ENCODE measurements around the gene CNKSR1.
A peak's percentile ranks its signal among the peaks of the same experiment; 100 is the strongest.

CNKSR1 gene

GRCh38 chr1:26161415-26162219 lies 15.7 kb upstream of the CNKSR1 start:
- DNase-seq, result peak; percentile 49

DNA sequence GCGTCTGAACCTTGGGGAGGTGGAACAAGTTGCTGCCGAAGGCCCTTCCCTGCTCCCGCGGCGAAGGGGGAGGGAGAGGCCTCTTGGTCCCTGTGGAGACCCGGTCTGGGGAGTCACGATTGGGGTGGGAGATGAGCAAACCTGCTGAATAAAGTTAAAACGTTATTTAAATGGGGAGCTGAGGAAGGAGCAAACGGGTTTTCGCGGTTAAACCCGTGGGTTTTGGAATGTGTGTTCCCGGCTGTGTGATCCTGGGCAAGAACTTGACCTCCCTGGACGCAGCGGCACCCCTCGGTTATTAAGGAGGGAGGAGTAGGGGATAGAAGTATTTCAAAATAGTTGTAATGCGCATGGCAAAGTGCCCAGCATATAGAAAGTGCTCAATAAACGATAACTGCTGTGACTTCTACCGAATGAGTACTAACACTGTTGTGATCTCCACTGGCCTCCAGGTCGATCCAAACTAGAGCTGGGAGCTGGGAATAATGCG lies 15.0 kb upstream of the CNKSR1 start:
- DNase-seq, result no peak

GRCh38 chr1:26163684-26164035 lies 13.6 kb upstream of the CNKSR1 start:
- DNase-seq, result no peak

GRCh38 chr1:26164036-26164860 lies 13.0 kb upstream of the CNKSR1 start:
- peak; percentile 68 for DNase-seq

DNA sequence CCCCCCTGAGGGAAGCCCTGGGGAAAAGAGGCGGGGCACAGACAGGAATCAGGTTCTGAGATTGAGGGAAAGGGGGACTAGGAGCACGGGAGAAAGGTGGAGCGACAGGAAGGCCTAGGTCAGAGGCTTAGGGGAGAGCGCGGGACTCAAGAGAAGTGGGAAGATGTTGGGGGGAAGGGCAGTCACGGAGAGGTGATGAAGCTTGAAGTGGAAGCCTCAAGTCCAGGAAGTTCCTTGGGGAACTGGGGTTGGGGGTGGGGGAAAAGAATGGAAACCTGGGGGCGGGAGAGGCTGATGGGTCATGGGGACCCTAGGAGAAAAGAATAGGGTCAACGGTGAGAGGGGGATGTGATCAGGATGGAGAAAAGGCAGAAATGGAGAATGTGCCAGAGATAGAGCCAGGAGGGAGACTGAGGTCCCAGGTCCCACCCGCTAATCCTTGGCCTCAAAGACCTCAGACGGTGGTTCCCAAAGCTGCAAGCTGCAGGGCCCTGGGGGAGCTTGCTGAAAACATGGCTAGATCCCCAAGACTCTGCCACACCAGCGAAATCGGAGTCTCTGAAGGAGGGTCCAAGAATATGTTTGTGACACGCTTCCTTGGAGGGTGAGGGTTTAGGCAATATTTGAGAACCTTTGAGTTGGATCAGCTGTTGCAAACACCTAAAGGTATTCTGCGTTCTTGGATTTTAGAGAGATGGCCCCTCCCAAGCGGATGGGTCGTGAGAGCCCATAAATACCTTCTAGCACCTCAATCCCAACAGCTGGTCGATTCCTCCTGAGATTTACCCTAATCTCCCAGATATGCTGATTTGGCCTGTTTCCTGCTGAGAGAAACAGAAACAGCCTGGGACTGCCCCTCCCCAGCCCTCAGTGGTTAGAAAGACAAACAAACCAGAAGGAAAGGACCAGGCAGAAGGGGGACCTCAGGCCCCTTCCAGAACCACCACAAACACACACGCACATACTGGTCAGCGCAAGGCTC lies 12.1 kb upstream of the CNKSR1 start:
- no peak for DNase-seq

- no peak for DNase-seq
Observed at GRCh38 chr1:26166719-26167281, 10.5 kb upstream of the CNKSR1 start.

GRCh38 chr1:26168410-26169197 lies 8.7 kb upstream of the CNKSR1 start, which contains the start of gene C1orf232:
Gene C1orf232, minus strand, starts transcription at chr1:26168963. Its CDS starts 464 bp downstream, at chr1:26168499.
- DNase-seq, result no peak

- no peak for DNase-seq
Observed at GRCh38 chr1:26169198-26169554, 8.1 kb upstream of the CNKSR1 start.

DNA sequence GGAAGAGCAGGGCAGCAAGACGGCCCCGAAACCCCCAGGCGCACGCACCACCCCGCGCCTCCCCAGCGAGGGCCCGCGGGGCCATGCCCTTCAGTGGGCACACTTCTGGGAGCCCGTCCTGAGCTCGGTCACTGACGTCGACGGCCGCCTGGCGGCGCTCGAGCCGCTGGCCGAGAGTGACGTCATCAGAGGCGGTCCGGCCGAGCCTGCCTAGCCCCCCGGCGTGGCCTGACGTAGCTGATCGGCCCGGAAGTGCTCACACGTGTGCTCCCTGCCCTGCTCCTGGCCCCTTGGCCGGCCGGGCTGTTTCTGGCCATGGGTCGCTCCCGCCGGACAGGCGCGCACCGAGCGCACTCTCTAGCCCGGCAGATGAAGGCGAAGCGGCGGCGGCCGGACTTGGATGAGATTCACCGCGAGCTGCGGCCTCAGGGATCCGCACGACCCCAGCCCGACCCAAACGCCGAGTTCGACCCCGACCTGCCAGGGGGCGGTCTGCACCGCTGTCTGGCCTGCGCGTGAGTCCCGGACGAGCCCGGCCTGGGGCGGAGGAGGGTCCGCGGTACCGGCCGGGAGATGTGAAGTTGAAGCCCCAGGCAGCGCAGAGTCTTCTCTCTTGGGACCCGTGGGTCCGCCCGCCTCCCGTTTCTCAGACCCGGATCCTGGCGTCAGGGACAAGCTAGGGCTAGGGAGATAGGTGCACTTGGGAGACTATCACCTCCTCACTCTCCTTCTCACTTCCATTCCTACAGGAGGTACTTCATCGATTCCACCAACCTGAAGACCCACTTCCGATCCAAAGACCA lies 7.4 kb upstream of the CNKSR1 start, which contains the start of gene ZNF593:
ZNF593 (plus strand) TSS at position 240 of the 803 bp plus-strand sequence; CDS start at position 316, 76 bp downstream.
- peak; percentile 88 for DNase-seq

DNA sequence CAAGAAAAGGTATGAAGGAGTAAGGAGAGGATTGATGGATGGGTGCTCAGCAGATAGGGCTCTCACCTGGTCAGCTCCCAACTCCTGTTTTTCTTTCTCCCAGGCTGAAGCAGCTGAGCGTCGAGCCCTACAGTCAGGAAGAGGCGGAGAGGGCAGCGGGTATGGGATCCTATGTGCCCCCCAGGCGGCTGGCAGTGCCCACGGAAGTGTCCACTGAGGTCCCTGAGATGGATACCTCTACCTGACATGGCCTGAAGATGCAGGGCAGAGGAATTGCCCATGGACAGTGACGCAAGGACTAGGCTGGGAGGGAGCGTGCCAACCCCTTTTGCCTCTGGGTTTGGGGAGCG lies 6.8 kb upstream of the CNKSR1 start:
- no peak for DNase-seq

DNA sequence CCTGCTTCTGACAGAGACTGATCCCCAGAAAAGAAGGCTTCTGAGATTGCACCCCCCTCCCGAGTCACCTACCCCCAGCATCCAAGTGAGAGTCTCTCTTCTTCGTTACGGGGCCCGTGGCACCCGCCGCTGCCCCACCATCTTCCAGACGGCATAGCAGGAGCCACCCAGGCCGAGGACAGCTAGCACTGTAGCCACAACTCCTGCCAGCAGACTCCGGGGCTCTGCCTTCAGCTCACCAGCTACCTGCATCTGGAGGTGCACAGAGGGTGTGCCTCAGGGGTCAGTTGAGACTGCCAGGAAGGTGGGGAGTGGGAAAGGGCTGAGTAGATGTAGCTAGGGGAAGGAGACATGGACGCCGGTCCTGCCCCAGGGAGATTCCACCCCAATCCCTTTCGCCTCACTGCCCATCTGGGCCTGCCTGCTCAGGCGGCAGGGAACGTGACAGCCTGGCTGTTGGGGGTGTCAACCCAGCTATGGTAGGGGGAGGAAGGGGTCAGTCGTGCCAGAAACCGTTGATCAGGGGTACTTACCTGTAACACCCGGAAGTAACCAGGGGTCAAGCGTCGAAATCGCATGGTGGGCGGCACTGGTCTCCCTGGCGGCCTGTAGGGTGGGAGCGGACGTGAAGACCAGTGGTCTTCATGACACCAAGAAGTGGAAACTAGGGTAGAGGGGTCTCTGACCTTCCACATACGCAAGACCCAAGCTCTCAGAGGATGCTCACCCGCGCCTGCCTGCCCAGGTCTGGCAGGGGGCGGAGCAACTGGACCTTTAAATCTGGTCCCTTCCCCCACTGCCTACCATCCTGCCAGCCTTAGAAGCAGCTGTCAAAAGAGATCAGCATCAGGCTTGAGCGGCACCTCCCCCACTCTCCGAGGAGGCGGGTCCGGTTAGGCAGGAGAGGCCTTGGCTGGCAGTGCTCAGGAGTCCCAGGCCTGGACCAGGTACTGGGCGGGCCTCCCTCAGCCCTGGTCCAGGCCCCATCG lies 5.9 kb upstream of the CNKSR1 start, which contains the start of gene ZNF593OS:
ZNF593OS (minus strand) TSS at position 749 of the 989 bp plus-strand sequence; CDS start at position 578, 171 bp downstream.
- DNase-seq, result no peak

DNA sequence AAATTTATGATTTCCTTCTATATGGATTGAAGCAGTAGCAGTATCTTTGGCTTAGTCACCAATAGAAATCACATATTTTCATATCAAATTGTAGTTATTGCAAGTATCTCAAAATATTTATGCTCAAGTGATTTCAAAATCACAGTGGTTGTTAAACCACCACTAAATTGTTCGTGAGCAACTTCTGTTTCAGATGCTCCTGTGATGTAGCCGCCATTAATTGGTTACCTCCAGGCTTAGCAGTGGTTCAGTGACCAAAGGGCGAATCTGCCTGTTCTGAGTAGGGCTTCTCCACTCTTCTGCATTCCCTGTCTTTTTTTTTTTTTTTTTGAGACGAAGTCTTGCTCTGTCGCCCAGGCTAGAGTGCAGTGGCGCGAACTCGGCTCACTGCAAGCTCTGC lies 1.9 kb upstream of the CNKSR1 start:
- DNase-seq, result no peak

GRCh38 chr1:26180010-26180506 lies 2.8 kb downstream of the CNKSR1 start:
- DNase-seq, result no peak

GRCh38 chr1:26181586-26182382 lies 4.5 kb downstream of the CNKSR1 start:
- DNase-seq, result no peak

- DNase-seq, result no peak
Observed at GRCh38 chr1:26182383-26182696, 5.0 kb downstream of the CNKSR1 start.

- DNase-seq, result no peak
Observed at GRCh38 chr1:26184086-26184485, 6.8 kb downstream of the CNKSR1 start.

DNA sequence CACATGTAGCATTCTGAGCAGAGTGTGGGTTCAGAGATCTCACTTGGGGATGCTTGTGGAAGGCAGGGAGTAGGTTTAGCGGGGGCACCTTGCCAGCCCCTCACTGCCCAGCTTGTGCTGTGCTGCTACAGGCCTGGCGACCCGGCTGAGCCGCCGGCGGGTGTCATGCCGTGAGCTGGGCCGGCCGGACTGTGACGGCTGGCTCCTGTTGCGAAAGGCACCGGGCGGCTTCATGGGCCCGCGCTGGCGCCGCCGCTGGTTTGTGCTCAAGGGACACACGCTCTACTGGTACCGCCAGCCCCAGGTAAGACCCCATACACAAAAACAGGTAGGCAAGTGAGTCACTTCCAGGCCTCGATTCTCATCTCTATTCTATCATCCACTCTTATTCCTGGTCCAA lies 7.6 kb downstream of the CNKSR1 start:
- DNase-seq, result no peak

DNA sequence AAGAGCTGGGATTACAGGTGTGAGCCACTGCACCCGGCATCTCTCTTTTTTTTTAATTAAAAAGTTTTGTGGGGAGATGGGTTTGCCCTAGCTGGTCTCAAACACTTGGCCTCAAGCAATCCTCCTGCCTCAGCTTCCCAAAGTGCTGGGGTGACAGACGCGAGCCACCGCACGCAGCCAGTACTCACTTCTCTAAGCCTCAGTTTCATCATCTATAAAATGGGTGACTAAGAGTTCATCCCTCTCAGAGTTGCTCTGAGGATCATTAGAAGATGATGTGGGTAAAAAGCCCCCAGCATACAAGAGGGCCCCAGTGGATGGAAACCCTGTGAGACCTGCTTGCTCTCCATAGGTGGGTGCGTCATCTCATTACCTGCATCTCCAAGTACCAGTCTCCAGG lies 10.6 kb downstream of the CNKSR1 start:
- DNase-seq, result no peak

Data from CD4-positive, alpha-beta T cell treated with Interleukin-17A for 4 hours (primary cell).